Suprapubic skin (tissue), 4 donors: ENCODE data around the gene SEPTIN12. TPM values are rescaled to one million over a fixed set of nuclear protein-coding genes. Genes with fewer than 3 reads are reported as not detected.
"Not testable (repeated sequence)": the region's sequence is repeated elsewhere in the genome, so short reads cannot be mapped to it uniquely, and the experiment has no call there.

Experiments used
- DNase-seq, 2 donors: peaks; one replicate each; pipeline ENCODE4 v3.0.0-alpha.2; 2019; ENCODE audit warnings: low spot score in 2 of 2
- H3K27ac ChIP-seq: fragments of 200-600 bp; sonication (generic); one replicate; pipeline ENCODE4 v1.5.1; 2019
- H3K27me3 ChIP-seq: fragments of 200-600 bp; sonication (generic); one replicate; pipeline ENCODE4 v1.5.1; 2019
- H3K36me3 ChIP-seq: fragments of 200-600 bp; sonication (generic); one replicate; pipeline ENCODE4 v1.5.1; 2019
- H3K4me1 ChIP-seq: fragments of 200-600 bp; sonication (generic); one replicate; pipeline ENCODE4 v1.5.1; 2019
- H3K4me3 ChIP-seq: fragments of 200-600 bp; sonication (generic); one replicate; pipeline ENCODE4 v1.5.1; 2019; ENCODE audit warnings: mild to moderate bottlenecking
- H3K9me3 ChIP-seq: fragments of 200-600 bp; sonication (generic); one replicate; pipeline ENCODE4 v1.5.1; 2019
- EP300 ChIP-seq: sonication (generic); formaldehyde crosslinking; IDR thresholded peaks from one replicate; pipeline ENCODE4 v1.6.1; 2017; ENCODE audit warnings: antibody characterized with exemption
- POLR2A ChIP-seq, 2 donors: fragments of 450-650 bp; IDR thresholded peaks; one replicate each; pipeline ENCODE4 v1.6.1; 2017; ENCODE audit warnings: antibody characterized with exemption in 2 of 2, mild to moderate bottlenecking in 2 of 2, moderate library complexity in 2 of 2
- POLR2AphosphoS5 ChIP-seq, 3 donors: sonication (generic); formaldehyde crosslinking; IDR thresholded peaks; one replicate each; pipeline ENCODE4 v1.6.1; 2017; ENCODE audit warnings: antibody characterized with exemption in 3 of 3
- WGBS: methylation state at CpG from one replicate; pipeline ENCODE4 v1.1.5; 2018; 5-methylcytosine and 5-hydroxymethylcytosine counted together
- total RNA-seq, 4 donors: library from RNA; depleted of rRNA; stranded (reverse); fragments of >200 nt; gene quantifications; one replicate each; pipeline ENCODE4 v1.1.0, GENCODE V29; 2016
- TF ChIP-seq, protein P1 (sequence below), 2 donors: fragments of 200-600 bp in 1 of 2; fragments of 450-650 bp in 1 of 2; sonication (generic) in 1 of 2; IDR thresholded peaks; one replicate each; pipeline ENCODE4 v1.5.1; 2016 to 2019; ENCODE audit warnings: antibody characterized with exemption in 2 of 2, mild to moderate bottlenecking in 1 of 2, moderate library complexity in 1 of 2

The SEPTIN12 gene
- total RNA-seq, 4 donors from 2014 or later, result not detected

DNA sequence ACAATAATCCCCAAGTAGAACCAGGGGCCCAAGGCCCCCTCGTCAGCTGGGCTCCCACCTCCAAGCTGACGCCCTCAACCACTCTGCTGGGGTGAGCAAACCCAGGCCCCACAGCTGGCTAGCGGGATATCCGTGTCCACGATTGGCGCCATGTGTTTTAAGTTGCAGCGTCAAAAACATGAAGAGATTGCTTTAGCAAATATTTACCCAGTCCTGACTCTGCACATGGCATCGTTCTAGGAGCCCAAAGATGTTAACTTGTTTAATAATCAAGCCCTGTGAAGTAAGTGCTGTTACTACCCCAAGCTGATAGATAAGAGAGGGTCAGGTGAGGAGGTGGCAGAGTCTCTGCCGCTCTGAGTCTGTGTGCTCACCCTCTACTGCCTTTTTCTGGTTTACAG lies 344 bp upstream of the SEPTIN12 start:
- no peak for DNase-seq
- WGBS, result 68% methylated on average over 9 of the region's 9 CpGs

DNA sequence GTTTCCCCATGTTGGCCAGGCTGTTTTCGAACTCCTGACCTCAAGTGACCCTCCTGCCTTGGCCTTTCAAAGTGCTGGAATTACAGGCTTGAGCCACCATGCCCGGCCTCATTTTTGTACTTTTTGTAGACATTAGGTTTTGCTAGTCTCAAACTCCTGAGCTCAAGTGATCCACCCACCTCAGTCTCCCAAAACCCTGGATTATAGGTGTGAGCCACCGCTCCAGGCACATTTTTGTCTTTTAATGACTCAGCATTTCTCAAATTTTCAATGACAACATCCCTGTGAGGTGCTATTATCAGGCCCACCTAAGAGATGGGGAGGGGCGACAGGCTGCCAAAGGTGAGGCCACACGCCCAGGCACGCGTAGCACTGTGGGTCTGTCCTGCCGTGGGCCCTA lies 1.1 kb downstream of the SEPTIN12 start:
- H3K4me1 ChIP-seq, result no peaks in the 10 kb centered on the region
- no peaks in the 10 kb centered on the region for H3K9me3 ChIP-seq
- TF ChIP-seq POLR2A (IDR thresholded peaks at IDR 0.05) (no peak), EP300 (no peak), POLR2AphosphoS5 (IDR thresholded peaks at IDR 0.05) (no peak)
- TF ChIP-seq, protein P1, sequence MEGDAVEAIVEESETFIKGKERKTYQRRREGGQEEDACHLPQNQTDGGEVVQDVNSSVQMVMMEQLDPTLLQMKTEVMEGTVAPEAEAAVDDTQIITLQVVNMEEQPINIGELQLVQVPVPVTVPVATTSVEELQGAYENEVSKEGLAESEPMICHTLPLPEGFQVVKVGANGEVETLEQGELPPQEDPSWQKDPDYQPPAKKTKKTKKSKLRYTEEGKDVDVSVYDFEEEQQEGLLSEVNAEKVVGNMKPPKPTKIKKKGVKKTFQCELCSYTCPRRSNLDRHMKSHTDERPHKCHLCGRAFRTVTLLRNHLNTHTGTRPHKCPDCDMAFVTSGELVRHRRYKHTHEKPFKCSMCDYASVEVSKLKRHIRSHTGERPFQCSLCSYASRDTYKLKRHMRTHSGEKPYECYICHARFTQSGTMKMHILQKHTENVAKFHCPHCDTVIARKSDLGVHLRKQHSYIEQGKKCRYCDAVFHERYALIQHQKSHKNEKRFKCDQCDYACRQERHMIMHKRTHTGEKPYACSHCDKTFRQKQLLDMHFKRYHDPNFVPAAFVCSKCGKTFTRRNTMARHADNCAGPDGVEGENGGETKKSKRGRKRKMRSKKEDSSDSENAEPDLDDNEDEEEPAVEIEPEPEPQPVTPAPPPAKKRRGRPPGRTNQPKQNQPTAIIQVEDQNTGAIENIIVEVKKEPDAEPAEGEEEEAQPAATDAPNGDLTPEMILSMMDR (IDR thresholded peaks at IDR 0.05), result no peak
- no peak for DNase-seq
- no peak overlapping the region for H3K4me3 ChIP-seq
- no peak overlapping the region for H3K27ac ChIP-seq
- WGBS, result 79% methylated on average over 8 of the region's 8 CpGs
- H3K36me3 ChIP-seq, result no peaks in the 10 kb centered on the region
- no peaks in the 10 kb centered on the region for H3K27me3 ChIP-seq

More for the DNA sequence above, 344 bp upstream of the SEPTIN12 start:
- H3K4me1 ChIP-seq, result no peaks in the 10 kb centered on the region
- H3K4me3 ChIP-seq, result no peak overlapping the region
- no peaks in the 10 kb centered on the region for H3K27me3 ChIP-seq
- H3K9me3 ChIP-seq, result no peaks in the 10 kb centered on the region
- TF ChIP-seq POLR2AphosphoS5 (IDR thresholded peaks at IDR 0.05) (no peak), EP300 (no peak), POLR2A (IDR thresholded peaks at IDR 0.05) (no peak)
- TF ChIP-seq, protein P1 (IDR thresholded peaks at IDR 0.05), result no peak
- no peaks in the 10 kb centered on the region for H3K36me3 ChIP-seq
- H3K27ac ChIP-seq, result no peak overlapping the region

DNA sequence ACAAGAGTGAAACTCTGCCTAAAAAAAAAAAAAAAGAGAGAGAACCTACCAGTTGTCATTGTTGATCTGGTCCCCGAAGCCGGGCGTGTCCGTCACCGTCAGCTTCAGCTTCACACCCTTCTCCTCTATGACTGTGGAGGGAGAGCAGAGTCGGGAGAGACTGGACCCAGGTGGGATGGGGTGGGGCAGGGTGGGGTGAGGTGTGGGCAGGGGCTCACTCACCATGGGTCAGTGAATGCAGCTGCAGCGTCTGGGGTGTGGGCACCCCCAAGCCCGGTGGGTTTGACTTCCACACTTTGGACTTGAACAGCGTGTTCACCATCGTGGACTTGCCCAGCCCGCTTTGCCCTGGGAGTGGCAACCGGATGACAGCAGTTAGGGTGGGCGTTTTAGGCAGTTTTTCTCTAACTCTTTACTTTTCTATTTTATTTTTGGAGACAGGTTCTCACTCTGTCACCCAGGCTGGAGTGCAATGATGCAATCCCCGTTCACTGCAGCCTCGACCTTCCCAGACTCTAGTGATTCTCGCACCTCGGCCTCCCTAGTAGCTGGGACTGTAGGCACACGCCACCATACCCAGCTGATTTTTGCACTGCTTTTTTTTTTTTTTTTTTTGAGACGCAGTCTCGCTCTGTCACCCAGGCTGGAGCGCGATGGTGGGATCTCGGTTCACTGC lies 2.2 kb downstream of the SEPTIN12 start:
- Histone ChIP-seq H3K36me3 (no peaks in the 10 kb centered on the region), H3K9me3 (no peaks in the 10 kb centered on the region), H3K27me3 (no peaks in the 10 kb centered on the region), H3K4me3 (no peak overlapping the region), H3K27ac (no peak overlapping the region), H3K4me1 (no peaks in the 10 kb centered on the region)
- DNase-seq, result no peak
- TF ChIP-seq EP300 (no peak), POLR2A (IDR thresholded peaks at IDR 0.05) (no peak), POLR2AphosphoS5 (IDR thresholded peaks at IDR 0.05) (no peak)
- TF ChIP-seq, protein P1 (IDR thresholded peaks at IDR 0.05), result no peak
- WGBS, result 90% methylated on average over 23 of the region's 23 CpGs

DNA sequence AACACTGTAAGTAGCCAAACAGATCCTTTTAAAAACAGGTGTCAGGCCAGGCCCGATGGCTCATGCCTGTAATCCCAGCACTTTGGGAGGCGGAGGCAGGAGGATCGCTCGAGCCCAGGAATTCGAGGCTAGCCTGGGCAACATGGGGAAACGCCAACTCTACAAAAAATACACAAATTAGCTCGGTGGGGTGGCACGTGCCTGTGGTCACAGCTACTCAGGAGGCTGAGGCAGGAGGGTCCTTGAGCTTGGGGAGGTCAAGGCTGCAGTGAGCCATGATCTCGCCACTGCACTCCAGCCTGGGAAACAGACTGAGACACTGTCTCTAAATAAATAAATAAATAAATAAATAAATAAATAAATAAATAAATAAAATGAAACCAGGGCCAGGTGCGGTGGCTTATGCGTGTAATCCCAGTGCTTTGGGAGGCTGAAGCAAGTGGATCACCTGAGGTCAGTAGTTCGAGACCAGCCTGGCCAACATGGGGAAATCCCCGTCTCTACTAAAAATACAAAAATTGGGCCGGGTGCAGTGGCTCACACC lies 3.6 kb downstream of the SEPTIN12 start:
- not testable (repeated sequence) for H3K9me3 ChIP-seq, H3K27ac ChIP-seq, DNase-seq, H3K27me3 ChIP-seq, H3K4me3 ChIP-seq, H3K36me3 ChIP-seq, H3K4me1 ChIP-seq
- 96% methylated on average over 14 of the region's 14 CpGs for WGBS

DNA sequence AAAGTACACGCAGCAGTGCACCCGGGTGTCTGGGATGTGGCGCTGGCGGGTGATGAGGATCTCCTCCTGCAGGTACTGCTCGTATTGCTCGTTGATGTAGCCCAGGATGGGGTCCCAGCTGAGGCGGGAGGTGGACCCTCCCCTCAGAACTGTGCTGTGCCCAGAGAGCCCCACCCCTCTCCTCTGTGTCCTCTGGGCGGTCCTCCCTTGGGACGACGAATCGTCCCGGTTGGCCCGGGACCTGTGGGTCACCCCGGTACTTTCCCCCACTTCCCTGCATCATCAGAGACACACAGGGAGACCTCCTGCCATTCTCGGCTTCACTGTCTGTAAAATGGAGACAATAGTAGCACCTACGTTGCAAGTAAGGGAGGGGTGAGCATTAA lies 4.2 kb downstream of the SEPTIN12 start:
- Histone ChIP-seq H3K4me1 (no peaks in the 10 kb centered on the region), H3K27ac (no peak overlapping the region), H3K36me3 (no peaks in the 10 kb centered on the region), H3K27me3 (no peaks in the 10 kb centered on the region), H3K9me3 (no peaks in the 10 kb centered on the region), H3K4me3 (no peak overlapping the region)
- no peak for DNase-seq
- no peak for TF ChIP-seq EP300
- TF ChIP-seq, protein P1 (IDR thresholded peaks at IDR 0.05), result no peak
- no peak for TF ChIP-seq POLR2A (IDR thresholded peaks at IDR 0.05)
- TF ChIP-seq POLR2AphosphoS5 (IDR thresholded peaks at IDR 0.05), result no peak
- 78% methylated on average over 12 of the region's 16 CpGs for WGBS
